GM12878 (cell line): Measurements from ENCODE around the gene SPOCK1. TPM values are rescaled to one million over a fixed set of nuclear protein-coding genes. Genes with fewer than 3 reads are reported as not detected.

ENCODE experiments used
- ATAC-seq: fragments of 200-7000 bp; cut with Tn5 transposase; 3 replicates; pipeline ENCODE4 v1.9.1; 2020; ENCODE audit warnings: mild to moderate bottlenecking, moderate library complexity
- BruUV-seq: library from RNA; stranded (reverse); fragments of 400-500 nt; replicated peaks from 2 replicates; lab custom pipeline; 2021; lab: Mats Ljungman, UMichigan
- CTCF ChIA-PET: fragments of 300-600 bp; sonication (Branson Sonifier 250); formaldehyde crosslinking; extraction: SDS; loops from one replicate; lab custom pipeline; 2021; ENCODE audit warnings: inconsistent platforms; lab: Yijun Ruan, JAX
- POLR2A ChIA-PET: fragments of 350-600 bp; formaldehyde crosslinking; extraction: SDS; loops from one replicate; lab custom pipeline; 2021; ENCODE audit warnings: inconsistent platforms; lab: Charles Lee
- RAD21 ChIA-PET: fragments of 300-600 bp; sonication (Branson Sonifier 250); formaldehyde crosslinking; loops from one replicate; lab custom pipeline; 2023; ENCODE audit warnings: antibody characterized with exemption; ENCODE audit not compliant: unreplicated experiment; lab: Charles Lee
- SMC1A ChIA-PET: fragments of 300-600 bp; sonication (Branson Sonifier 250); formaldehyde crosslinking; loops from one replicate; lab custom pipeline; 2023; ENCODE audit not compliant: unreplicated experiment, uncharacterized antibody; lab: Charles Lee
- DNase-seq: peaks from one replicate; pipeline ENCODE4 v3.0.0-alpha.2; 2011; ENCODE audit warnings: low read depth, low spot score
- FAIRE-seq: peaks from 3 replicates; lab custom pipeline; 2011; peaks lifted over from hg19 to GRCh38; lab: Jason Lieb, UNC
- H2AFZ ChIP-seq: 2 replicates; pipeline ENCODE4 v1.6.0; 2011; ENCODE audit warnings: low read depth, low read length, control low read depth; ENCODE audit not compliant: control insufficient read depth
- H3K27ac ChIP-seq: 2 replicates; pipeline ENCODE4 v1.5.1; 2011; ENCODE audit warnings: control low read depth; ENCODE audit not compliant: control insufficient read depth, insufficient read depth
- H3K27me3 ChIP-seq, 2 experiments: replicated peaks in 1 of 2; 2 replicates each; pipeline versions ENCODE4 v1.6.0 to v1.6.1; 2011; ENCODE audit warnings: low read length in 1 of 2; ENCODE audit not compliant: control insufficient read depth in 2 of 2, insufficient read depth in 2 of 2
- H3K36me3 ChIP-seq, 2 experiments: 2 replicates each; pipeline ENCODE4 v1.5.1; 2011; ENCODE audit warnings: low read length in 1 of 2; ENCODE audit not compliant: control insufficient read depth in 2 of 2, insufficient read depth in 2 of 2
- H3K4me1 ChIP-seq: 2 replicates; pipeline ENCODE4 v1.6.1; 2011; ENCODE audit warnings: mild to moderate bottlenecking, low read length, moderate library complexity, mixed read lengths; ENCODE audit not compliant: control insufficient read depth, insufficient read depth
- H3K4me2 ChIP-seq: 2 replicates; pipeline ENCODE4 v1.6.0; 2011; ENCODE audit warnings: control low read depth; ENCODE audit not compliant: control insufficient read depth, insufficient read depth
- H3K4me3 ChIP-seq: fragments of 200-600 bp; sonication (generic); 2 replicates; pipeline ENCODE4 v1.5.1; 2016
- H3K79me2 ChIP-seq: 2 replicates; pipeline ENCODE4 v1.6.0; 2011; ENCODE audit warnings: low read length; ENCODE audit not compliant: control insufficient read depth, insufficient read depth
- H3K9ac ChIP-seq: 2 replicates; pipeline ENCODE4 v1.8.0; 2011; ENCODE audit warnings: low read length, control low read depth, mixed read lengths; ENCODE audit not compliant: control insufficient read depth, insufficient read depth
- H3K9me3 ChIP-seq: replicated peaks from 3 replicates; pipeline ENCODE4 v1.5.1; 2011; ENCODE audit warnings: mild to moderate bottlenecking, low read length; ENCODE audit not compliant: control insufficient read depth, insufficient read depth
- H4K20me1 ChIP-seq: 2 replicates; pipeline ENCODE4 v1.6.0; 2011; ENCODE audit not compliant: control insufficient read depth, insufficient read depth
- BACH1 ChIP-seq: fragments of 450-650 bp; IDR thresholded peaks from 2 replicates; pipeline ENCODE4 v1.6.1; 2017; ENCODE audit warnings: mild to moderate bottlenecking, borderline replicate concordance
- BCL11A ChIP-seq: IDR thresholded peaks from 2 replicates; pipeline ENCODE4 v1.6.1; 2011; ENCODE audit warnings: low read depth, low read length
- CBX5 ChIP-seq: sonication (generic); IDR thresholded peaks from 2 replicates; pipeline ENCODE4 v1.6.1; 2016; ENCODE audit warnings: low read depth, moderate library complexity, mild to moderate bottlenecking, inconsistent platforms
- CHD1 ChIP-seq: IDR thresholded peaks from 2 replicates; pipeline ENCODE4 v1.6.1; 2012; ENCODE audit warnings: low read depth, low read length, improper control_type of control experiment
- CHD2 ChIP-seq: IDR thresholded peaks from 2 replicates; pipeline ENCODE4 v1.6.1; 2011; ENCODE audit warnings: low read depth, low read length, improper control_type of control experiment, borderline replicate concordance
- EED ChIP-seq: sonication (generic); IDR thresholded peaks from 2 replicates; pipeline ENCODE4 v1.6.1; 2016; ENCODE audit warnings: antibody characterized with exemption, low read depth
- FOXM1 ChIP-seq: IDR thresholded peaks from 2 replicates; pipeline ENCODE4 v1.6.1; 2012; ENCODE audit warnings: low read depth, mild to moderate bottlenecking, inconsistent platforms, low read length, moderate library complexity
- HDAC6 ChIP-seq: fragments of 200-600 bp; sonication (generic); IDR thresholded peaks from one replicate; pipeline ENCODE4 v1.8.0; 2017; ENCODE audit warnings: antibody characterized with exemption; ENCODE audit not compliant: unreplicated experiment
- KAT2A ChIP-seq: conservative IDR thresholded peaks from 2 replicates; pipeline ENCODE4 v1.6.1; 2011; ENCODE audit warnings: low read depth, low read length; ENCODE audit not compliant: control insufficient read depth
- MXI1 ChIP-seq: fragments of 150-350 bp; IDR thresholded peaks from 2 replicates; pipeline ENCODE4 v1.6.1; 2011; ENCODE audit warnings: low read depth, mild to moderate bottlenecking, inconsistent platforms, low read length, improper control_type of control experiment
- MYC ChIP-seq: IDR thresholded peaks from 2 replicates; pipeline ENCODE4 v1.6.1; 2011; ENCODE audit warnings: mild to moderate bottlenecking, low read length, moderate library complexity, inconsistent platforms; ENCODE audit not compliant: insufficient read depth, insufficient replicate concordance, insufficient read length, severe bottlenecking
- RAD51 ChIP-seq: fragments of 450-650 bp; IDR thresholded peaks from 2 replicates; pipeline ENCODE4 v1.6.1; 2016; ENCODE audit warnings: moderate library complexity, mild to moderate bottlenecking, inconsistent platforms
- SREBF2 ChIP-seq: IDR thresholded peaks from 2 replicates; pipeline ENCODE4 v1.6.1; 2012; ENCODE audit warnings: mild to moderate bottlenecking, low read length
- SRF ChIP-seq, 2 experiments: IDR thresholded peaks; 2 replicates each; pipeline ENCODE4 v1.6.1; 2011; ENCODE audit warnings: low read depth in 2 of 2, low read length in 2 of 2, mild to moderate bottlenecking in 1 of 2, moderate library complexity in 1 of 2
- SUPT20H ChIP-seq: IDR thresholded peaks from 2 replicates; pipeline ENCODE4 v1.6.1; 2011; ENCODE audit warnings: low read depth, mild to moderate bottlenecking, low read length, moderate library complexity, borderline replicate concordance; ENCODE audit not compliant: control insufficient read depth
- ZNF217 ChIP-seq: fragments of 450-650 bp; IDR thresholded peaks from 2 replicates; pipeline ENCODE4 v1.6.1; 2017; ENCODE audit warnings: antibody characterized with exemption, mild to moderate bottlenecking
- WGBS: methylation state at CpG from one replicate; pipeline ENCODE4 v1.1.6; 2016; ENCODE audit warnings: low lambda C conversion rate; ENCODE audit not compliant: insufficient replicate concordance, insufficient coverage; ENCODE audit errors: missing lambda C conversion rate; 5-methylcytosine and 5-hydroxymethylcytosine counted together
- in situ Hi-C: fragments of 300-500 bp; cut with MboI; formaldehyde crosslinking; loops from 9 replicates; pipeline ENCODE4 v1.14.3; 2018; ENCODE audit warnings: mixed read lengths
- intact Hi-C: fragments of 100-400 bp; cut with micrococcal nuclease; formaldehyde crosslinking; loops from one replicate; pipeline ENCODE4 v1.14.2; 2022; ENCODE audit not compliant: unreplicated experiment
- polyA plus RNA-seq, 11 experiments: library from polyadenylated mRNA; depleted of rRNA in 4 of 11; unstranded in 6 of 11; stranded (reverse) in 5 of 11; fragments of >200 nt; fragmentation: Nextera tagmentation in 4 of 11; fragmentation: Illumina TruSeq in 1 of 11; extraction: Ambion mirVana in 4 of 11; extraction: Trizol in 1 of 11; gene quantifications; 1 replicate in 1 of 11; 2 replicates in 10 of 11; pipeline versions ENCODE4 v1.2.1 to v1.2.3, GENCODE V29; 2011 to 2016; ENCODE audit warnings: inconsistent platforms in 2 of 11, missing spikeins in 2 of 11, low read depth in 1 of 11
- total RNA-seq, 4 experiments: library from RNA; depleted of rRNA in 3 of 4; stranded (reverse); fragments of >200 nt in 3 of 4; fragmentation: Illumina TruSeq in 1 of 4; extraction: Trizol in 1 of 4; gene quantifications; 2 replicates each; pipeline versions ENCODE4 v1.2.1 to v1.2.3, GENCODE V29; 2013 to 2021
- TF ChIP-seq, protein P1 (sequence below): fragments of 450-650 bp; IDR thresholded peaks from 2 replicates; pipeline ENCODE4 v1.6.1; 2016; ENCODE audit warnings: mild to moderate bottlenecking, moderate library complexity, borderline replicate concordance
- TF ChIP-seq, protein P2 (sequence below): IDR thresholded peaks from 2 replicates; pipeline ENCODE4 v1.6.1; 2012; ENCODE audit warnings: low read length, inconsistent platforms
- TF ChIP-seq, protein P3 (sequence below): IDR thresholded peaks from 2 replicates; pipeline ENCODE4 v1.6.1; 2011; ENCODE audit warnings: mild to moderate bottlenecking, low read depth, low read length, moderate library complexity; ENCODE audit not compliant: insufficient replicate concordance

Gene SPOCK1
- total and polyA plus RNA-seq, 10 of the 15 experiments (the other 5 are each of a cell fraction or from before 2014, with no cell fraction given) = 0.06 to 0.68 (median 0.25) TPM; not detected in 3

DNA sequence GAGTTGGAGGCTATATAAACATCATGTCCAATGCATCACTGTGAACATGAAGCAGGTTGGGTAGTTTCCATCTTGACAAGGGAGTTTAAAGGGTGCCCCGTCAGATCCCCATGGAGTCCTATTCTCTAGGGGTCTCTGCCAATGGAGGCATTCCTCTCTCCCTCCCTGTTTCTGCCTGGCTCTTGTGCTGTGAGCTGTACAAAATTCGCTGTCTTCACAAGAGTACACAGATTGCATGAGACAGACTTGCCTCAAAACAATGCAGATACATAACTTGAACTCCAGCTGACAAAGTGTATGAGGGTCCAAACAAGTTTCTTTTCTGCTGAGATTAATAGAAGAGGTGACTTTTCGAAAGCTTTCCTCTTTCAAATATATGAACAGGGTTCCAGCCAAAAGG lies 165.2 kb downstream of the SPOCK1 start:
- in situ Hi-C loops (loop anchor here (25.0 kb wide), 1 partner anchor 753 kb away; the partner anchor contains the start of gene WNT8A), intact Hi-C loops (no loop called here)
- H3K79me2 ChIP-seq = no peaks in the 10 kb centered on the region
- no peaks in the 10 kb centered on the region for H3K4me1 ChIP-seq
- no peak overlapping the region for H2AFZ ChIP-seq
- ChIA-PET SMC1A (no interaction called here), CTCF (interaction anchor here (1.1 to 1.2 kb wide), 3 partner anchors 11 to 14 kb away, joined by 4 to 6 read pairs (median 5); no protein-coding TSS in a partner anchor), POLR2A (interaction anchor here (0.6 kb wide), 1 partner anchor 223 kb away, joined by 3 read pairs; no protein-coding TSS in a partner anchor), RAD21 (no interaction called here)
- H3K4me2 ChIP-seq = no peak overlapping the region
- no peaks in the 10 kb centered on the region for H3K9me3 ChIP-seq
- H3K27me3 ChIP-seq = no peaks in the 10 kb centered on the region; a peak in 1 of 4 replicates
- no peak overlapping the region for H3K9ac ChIP-seq
- no peaks in the 10 kb centered on the region for H3K36me3 ChIP-seq
- no peak for DNase-seq
- H3K27ac ChIP-seq = no peak overlapping the region
- no peak for FAIRE-seq
- H4K20me1 ChIP-seq = 0 out of 2 replicates have a peak, but pooled peaks cover 2% of the 10 kb centered on the region
- no TSS peak for BruUV-seq
- no peak for ATAC-seq
- WGBS = 2% methylated on average over 3 of the region's 3 CpGs
- TF ChIP-seq CHD2 = no peak
- TF ChIP-seq EED = no peak
- TF ChIP-seq MYC = no peak
- TF ChIP-seq, protein P1, sequence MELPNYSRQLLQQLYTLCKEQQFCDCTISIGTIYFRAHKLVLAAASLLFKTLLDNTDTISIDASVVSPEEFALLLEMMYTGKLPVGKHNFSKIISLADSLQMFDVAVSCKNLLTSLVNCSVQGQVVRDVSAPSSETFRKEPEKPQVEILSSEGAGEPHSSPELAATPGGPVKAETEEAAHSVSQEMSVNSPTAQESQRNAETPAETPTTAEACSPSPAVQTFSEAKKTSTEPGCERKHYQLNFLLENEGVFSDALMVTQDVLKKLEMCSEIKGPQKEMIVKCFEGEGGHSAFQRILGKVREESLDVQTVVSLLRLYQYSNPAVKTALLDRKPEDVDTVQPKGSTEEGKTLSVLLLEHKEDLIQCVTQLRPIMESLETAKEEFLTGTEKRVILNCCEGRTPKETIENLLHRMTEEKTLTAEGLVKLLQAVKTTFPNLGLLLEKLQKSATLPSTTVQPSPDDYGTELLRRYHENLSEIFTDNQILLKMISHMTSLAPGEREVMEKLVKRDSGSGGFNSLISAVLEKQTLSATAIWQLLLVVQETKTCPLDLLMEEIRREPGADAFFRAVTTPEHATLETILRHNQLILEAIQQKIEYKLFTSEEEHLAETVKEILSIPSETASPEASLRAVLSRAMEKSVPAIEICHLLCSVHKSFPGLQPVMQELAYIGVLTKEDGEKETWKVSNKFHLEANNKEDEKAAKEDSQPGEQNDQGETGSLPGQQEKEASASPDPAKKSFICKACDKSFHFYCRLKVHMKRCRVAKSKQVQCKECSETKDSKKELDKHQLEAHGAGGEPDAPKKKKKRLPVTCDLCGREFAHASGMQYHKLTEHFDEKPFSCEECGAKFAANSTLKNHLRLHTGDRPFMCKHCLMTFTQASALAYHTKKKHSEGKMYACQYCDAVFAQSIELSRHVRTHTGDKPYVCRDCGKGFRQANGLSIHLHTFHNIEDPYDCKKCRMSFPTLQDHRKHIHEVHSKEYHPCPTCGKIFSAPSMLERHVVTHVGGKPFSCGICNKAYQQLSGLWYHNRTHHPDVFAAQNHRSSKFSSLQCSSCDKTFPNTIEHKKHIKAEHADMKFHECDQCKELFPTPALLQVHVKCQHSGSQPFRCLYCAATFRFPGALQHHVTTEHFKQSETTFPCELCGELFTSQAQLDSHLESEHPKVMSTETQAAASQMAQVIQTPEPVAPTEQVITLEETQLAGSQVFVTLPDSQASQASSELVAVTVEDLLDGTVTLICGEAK = no peak
- no peak for TF ChIP-seq SREBF2
- TF ChIP-seq CBX5 = no peak
- TF ChIP-seq, protein P2, sequence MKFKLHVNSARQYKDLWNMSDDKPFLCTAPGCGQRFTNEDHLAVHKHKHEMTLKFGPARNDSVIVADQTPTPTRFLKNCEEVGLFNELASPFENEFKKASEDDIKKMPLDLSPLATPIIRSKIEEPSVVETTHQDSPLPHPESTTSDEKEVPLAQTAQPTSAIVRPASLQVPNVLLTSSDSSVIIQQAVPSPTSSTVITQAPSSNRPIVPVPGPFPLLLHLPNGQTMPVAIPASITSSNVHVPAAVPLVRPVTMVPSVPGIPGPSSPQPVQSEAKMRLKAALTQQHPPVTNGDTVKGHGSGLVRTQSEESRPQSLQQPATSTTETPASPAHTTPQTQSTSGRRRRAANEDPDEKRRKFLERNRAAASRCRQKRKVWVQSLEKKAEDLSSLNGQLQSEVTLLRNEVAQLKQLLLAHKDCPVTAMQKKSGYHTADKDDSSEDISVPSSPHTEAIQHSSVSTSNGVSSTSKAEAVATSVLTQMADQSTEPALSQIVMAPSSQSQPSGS = no peak
- no peak for TF ChIP-seq HDAC6
- TF ChIP-seq BACH1 = no peak
- TF ChIP-seq, protein P3, sequence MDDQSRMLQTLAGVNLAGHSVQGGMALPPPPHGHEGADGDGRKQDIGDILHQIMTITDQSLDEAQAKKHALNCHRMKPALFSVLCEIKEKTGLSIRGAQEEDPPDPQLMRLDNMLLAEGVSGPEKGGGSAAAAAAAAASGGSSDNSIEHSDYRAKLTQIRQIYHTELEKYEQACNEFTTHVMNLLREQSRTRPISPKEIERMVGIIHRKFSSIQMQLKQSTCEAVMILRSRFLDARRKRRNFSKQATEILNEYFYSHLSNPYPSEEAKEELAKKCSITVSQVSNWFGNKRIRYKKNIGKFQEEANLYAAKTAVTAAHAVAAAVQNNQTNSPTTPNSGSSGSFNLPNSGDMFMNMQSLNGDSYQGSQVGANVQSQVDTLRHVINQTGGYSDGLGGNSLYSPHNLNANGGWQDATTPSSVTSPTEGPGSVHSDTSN = no peak
- no peak for TF ChIP-seq RAD51
- TF ChIP-seq MXI1 = no peak
- no peak for TF ChIP-seq SUPT20H
- no peak for TF ChIP-seq KAT2A
- no peak for TF ChIP-seq SRF (IDR thresholded peaks at IDR 0.05; ENCODE audit: low read depth in 2 of 2, low read length in 2 of 2)
- no peak for TF ChIP-seq ZNF217
- TF ChIP-seq BCL11A = no peak
- TF ChIP-seq CHD1 = no peak
- TF ChIP-seq FOXM1 = no peak
- no peak overlapping the region for H3K4me3 ChIP-seq
